SHP77 treated with DMSO at 0.1 percent for 48 hours (cell line): ENCODE results near the gene IQSEC3.
"Not testable (repeated sequence)": the region's sequence is repeated elsewhere in the genome, so short reads cannot be mapped to it uniquely, and the experiment has no call there.

ENCODE experiments used
- DNase-seq: peaks from one replicate; lab custom pipeline; 2025; lab: John Stamatoyannopoulos, UW

IQSEC3 gene

GRCh38 chr12:177980-178828, 111.6 kb downstream of the IQSEC3 start:
- no peak for DNase-seq

DNA sequence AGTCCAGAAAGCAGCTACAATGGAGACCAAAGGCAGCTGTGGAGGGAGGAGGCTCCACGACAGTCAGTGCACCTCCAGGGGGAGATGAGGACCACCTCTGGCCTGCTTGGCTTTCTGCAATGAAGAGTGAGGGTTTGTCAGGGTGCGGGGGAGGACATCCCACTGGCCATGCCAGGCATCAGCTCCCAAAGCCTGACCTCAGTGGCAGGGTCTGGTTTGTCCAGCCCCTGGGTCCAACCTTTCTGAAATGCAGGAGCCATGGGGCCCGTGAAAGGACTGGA, 112.2 kb downstream of the IQSEC3 start:
- no peak for DNase-seq

DNA sequence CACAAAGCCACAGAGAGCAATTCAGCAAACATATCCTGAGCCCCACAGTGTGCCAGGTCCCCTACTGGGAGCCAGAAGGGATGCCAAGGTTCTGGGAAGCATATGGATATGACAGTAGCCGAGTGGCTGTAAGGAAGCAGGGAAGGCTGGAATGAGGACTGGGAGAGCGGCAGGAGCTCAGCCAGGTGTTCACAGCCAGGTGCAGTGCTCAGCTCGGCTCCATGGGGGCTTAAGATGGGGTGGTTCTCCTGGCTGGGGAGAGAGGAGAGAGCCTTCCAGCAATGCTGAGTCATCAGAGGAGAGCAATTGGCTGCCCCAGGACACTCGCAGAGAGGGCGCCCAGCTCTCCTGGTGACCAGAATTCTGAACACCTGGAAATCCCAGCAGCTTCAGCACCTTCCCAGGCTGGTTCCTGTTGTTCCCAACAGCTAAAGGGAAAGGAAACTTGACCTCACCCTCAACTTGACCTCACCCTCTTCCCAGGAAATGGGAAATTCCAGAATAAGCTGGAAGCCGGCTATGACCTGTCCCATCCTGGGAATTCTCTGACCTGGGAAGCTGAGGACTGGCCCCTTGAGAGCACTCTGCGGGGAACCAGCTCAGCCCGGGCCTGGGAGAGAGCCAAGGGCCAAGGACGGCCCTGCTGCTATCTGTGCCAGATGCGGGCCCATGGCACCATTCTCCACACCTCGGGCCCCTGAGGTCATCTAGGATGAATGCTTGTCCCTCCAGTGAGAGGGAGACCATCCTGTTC, 112.7 kb downstream of the IQSEC3 start:
- DNase-seq, result no peak

GRCh38 chr12:179885-180284, 113.3 kb downstream of the IQSEC3 start:
- no peak for DNase-seq

DNA sequence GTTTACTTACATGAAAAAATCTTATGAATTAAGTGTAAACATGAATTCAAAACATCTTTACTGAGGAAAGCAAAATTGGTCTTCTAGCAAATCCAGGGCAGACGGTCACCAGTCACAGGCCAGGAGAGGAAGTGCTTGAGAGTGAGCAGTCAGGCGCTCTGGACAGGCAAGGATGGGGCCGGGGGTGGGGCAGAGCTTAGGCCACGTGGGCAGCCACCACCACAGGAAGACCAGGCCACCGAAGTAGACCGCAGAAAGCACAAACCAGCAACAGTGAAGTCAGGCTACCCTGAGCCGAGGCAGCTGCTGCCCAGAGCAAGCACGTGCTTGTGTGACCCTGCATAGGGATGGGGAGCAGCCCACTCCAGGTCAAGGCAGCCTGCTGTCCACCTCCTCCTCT, 113.9 kb downstream of the IQSEC3 start:
- DNase-seq, result no peak

GRCh38 chr12:181921-182320, 115.4 kb downstream of the IQSEC3 start:
- DNase-seq, result no peak

DNA sequence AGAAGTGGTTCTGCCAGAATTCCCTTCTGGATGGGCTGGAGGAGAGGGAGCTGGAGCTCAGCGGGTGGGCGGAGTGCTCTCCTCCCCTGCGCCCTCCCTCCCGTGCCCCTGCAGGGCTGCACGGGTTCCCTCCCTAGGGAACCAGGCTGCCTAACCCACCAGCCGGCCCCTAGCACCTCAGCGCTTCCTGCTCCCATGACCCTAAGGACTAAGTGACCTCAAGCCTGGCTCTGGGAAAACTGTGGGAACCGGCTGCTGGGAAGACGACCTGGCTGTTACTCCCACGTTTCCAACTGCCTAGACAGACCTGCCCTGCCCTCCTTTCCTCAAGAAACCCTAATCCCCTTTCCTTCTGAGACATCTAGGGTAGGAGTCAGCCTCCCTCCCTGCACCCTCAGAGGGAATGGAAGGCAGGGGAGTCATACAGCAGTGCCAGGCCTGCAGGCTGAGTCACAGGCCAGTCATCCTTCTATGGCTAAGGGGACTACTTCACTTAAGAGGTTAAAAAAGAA, 115.9 kb downstream of the IQSEC3 start:
- no peak for DNase-seq

GRCh38 chr12:184811-185575, 118.4 kb downstream of the IQSEC3 start:
- DNase-seq, result no peak

GRCh38 chr12:185576-185955, 119.0 kb downstream of the IQSEC3 start:
- DNase-seq, result no peak

DNA sequence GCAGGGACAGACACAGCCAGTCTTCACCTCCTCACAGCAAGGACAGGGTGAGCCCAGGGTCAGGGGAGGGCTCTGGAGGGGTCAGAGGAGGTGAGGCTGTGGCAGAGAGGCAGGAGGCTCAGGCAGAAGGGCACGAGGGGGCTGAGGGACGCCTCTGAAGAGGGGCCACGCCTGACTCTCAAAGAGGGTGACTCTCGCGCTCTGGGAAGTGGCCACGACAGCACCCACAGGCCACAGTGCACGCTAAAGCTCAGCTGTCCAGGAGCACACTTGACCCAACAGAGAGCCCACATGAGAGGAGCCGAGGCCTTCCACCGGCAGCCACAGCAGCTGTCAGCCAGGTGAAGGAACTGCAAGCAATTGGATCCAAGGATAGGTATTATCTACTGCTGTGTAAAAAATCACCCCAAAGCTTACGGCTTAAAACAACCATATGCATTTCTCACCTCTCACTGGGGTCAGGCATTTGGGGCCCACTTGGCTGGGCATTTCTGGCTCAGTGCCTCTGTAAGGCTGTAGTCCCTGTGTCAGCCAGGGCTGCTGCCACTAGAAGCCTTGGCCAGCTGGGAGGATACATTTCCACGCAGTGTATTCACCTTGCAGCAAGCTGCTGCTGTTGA, 119.5 kb downstream of the IQSEC3 start:
- no peak for DNase-seq

DNA sequence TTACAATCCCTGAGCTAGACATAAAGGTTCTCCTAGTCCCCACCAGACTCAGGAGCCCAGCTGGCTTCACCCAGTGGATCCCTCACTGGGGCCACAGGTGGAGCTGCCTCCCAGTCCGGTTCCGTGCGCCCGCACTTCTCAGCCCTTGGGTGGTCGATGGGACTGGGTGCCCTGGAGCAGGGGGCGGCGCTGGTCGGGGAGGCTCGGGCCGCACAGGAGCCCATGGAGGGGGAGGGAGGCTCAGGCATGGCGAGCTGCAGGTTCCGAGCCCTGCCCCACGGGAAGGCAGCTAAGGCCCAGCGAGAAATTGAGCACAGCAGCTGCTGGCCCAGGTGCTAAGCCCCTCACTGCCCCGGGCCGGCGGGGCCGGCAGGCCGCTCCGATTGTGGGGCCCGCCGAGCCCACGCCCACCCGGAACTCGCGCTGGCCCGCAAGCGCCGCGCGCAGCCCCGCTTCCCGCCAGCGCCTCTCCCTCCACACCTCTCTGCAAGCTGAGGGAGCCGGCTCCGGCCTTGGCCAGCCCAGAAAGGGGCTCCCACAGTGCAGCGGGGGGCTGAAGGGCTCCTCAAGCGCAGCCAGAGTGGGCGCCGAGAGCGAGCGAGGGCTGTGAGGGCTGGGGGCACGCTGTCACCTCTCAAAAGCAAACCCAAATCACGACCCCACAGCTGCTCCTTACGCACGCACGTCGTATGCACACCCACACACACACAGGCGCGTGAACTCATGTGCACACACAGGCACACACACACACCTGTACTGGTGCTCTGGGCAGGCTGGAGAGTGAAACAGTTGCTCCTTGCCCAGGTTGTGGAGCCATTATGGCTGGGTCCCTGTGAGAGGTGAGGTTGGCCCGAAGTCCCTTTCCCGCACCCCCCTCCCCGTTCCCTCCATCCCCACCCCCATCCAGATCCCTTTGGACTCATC, 121.7 kb downstream of the IQSEC3 start:
- not testable (repeated sequence) for DNase-seq

DNA sequence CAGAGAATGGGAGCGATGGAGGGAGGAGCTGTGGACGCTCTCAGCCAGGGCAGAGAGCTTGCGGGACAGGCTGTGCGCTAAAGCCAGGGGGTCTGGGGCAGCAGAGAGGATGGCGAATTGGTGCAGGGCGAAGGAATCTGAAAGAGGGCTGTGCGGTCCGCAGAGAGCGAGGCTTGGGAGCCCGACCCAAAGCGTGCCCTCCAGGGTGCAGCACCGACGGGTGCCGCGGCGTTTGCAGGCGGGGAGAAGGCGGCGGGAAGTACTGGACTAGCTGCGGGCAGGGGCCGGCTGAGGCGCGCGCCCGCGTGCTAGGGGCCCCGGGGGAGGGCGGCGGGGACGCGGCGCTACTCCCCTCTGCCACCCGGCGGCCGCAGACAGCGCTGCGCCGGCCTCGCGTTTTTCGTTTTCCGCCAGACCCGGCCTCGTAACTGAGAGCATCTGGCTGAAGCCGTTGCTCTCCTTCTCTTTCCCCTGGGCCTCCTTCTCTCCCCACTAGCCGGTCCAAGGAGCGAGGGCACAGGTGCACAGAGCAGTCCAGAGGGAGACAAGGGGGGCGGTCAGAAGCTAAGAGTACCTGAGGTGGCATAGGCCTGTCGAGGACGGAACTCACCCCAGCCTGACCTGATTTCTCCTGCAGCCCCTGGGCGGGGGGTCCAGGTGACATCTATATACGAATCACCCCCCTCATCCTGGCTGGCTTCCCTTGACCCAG, 122.5 kb downstream of the IQSEC3 start:
- no peak for DNase-seq

DNA sequence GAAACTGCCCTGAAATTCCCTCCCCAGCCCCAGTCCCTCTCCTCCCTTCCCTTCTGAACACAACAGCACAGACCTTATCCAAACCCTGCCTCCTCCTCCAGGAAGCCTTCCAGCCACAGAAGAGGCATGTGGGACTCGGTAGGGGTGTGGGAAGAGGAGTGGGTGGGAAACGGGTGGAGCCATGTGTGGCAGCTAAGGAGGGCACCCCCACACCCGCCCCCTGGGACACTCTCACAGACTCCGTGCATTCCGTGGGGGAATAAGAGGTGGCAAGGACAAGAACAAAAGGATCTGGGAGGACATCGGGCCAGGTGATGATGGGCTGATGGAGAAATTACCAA, 123.0 kb downstream of the IQSEC3 start:
- no peak for DNase-seq

DNA sequence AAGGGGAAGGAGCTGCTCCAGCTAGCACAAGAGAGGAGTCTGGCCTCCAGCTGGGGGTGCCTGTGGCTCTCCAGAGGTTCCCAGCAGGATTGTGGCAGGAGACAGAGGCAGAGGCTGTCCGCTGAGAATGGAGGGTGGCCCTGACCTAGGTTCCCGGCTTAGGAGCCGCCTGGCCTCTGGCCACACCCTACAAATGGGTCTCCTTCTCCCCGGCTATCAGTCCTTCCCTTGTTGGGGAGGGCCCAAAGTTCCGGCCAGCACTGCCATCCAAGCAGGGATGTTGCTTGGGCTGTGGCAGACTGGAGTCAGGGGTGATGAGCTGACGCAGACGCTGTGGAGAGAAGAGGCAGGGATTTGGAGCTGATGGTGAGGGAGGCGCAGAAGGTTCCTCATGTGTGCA, 124.3 kb downstream of the IQSEC3 start:
- no peak for DNase-seq

DNA sequence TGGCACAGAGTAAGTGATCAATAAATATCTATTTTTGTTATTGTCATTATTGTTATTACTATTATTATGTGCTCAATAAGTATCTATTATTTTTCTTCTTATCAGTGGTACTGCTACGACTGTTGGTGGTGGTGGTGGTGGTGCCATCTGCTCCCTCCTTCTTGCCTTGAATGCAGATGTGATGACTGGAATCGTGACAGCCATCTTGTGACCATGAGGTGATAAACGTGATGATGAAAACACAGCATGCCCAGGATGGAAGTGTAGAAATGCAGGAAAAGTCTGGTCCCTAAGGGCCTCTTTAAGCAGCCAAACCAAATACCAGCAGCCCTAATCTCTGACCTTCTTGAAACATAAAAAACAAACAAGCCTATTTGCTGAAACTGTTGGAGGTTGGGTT, 125.0 kb downstream of the IQSEC3 start:
- DNase-seq, result no peak

GRCh38 chr12:193261-193660, 126.7 kb downstream of the IQSEC3 start:
- no peak for DNase-seq

GRCh38 chr12:194276-194675, 127.7 kb downstream of the IQSEC3 start:
- no peak for DNase-seq

DNA sequence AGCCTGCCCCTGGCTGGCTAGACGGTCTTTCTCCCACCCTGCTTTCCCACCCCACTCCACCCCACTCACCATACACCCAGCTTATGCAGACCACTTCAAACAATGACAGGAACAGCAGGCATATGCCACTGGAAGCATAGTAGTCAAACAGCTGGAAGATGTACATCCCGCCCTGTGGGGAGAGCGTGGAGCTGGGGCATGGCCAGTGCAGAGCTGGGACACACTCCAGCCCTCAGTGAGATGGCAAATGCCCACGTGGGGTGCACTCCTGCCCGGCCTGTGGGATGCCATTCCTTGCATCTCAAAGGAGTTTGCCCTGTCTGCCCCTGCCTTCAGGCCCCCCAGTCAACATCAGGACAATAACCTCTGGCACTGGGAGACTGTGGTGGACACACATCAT, 128.6 kb downstream of the IQSEC3 start:
- DNase-seq, result no peak

DNA sequence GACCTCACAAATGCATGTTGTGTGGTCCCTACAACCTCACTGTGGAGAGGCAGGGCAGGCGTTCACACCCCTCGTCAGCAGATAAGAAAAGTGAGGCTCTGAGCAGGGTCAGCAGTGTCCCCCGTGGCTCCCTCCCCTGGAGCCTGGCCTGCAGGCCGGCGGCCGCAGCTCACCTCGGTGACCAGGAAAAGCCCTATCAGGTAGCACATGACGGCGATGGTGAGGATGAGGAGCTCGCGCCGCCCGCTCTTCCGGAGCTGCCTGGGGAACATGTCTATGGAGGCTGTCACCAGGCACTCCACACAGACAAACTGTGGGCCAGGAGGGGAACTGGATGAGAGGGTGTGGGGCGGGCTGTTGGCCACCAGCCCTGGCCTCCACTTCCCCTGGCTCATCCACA, 129.4 kb downstream of the IQSEC3 start:
- no peak for DNase-seq

GRCh38 chr12:196436-196835, 129.9 kb downstream of the IQSEC3 start:
- no peak for DNase-seq

- no peak for DNase-seq
Observed at GRCh38 chr12:197347-197746, 130.8 kb downstream of the IQSEC3 start.
